Skeletal muscle tissue (tissue), 5 donors: ENCODE measurements around the gene MAK. TPM values are rescaled to one million over a fixed set of nuclear protein-coding genes. Genes with fewer than 3 reads are reported as not detected.
A peak's percentile ranks its signal among the peaks of the same experiment; 100 is the strongest.
"Not testable (repeated sequence)": the region's sequence is repeated elsewhere in the genome, so short reads cannot be mapped to it uniquely, and the experiment has no call there.

Experiments
- H3K27ac ChIP-seq: one replicate; pipeline ENCODE4 v1.7.0; 2013; ENCODE audit warnings: mild to moderate bottlenecking, low read depth, low read length, inconsistent platforms
- H3K27me3 ChIP-seq, 3 donors: one replicate each; pipeline ENCODE4 v1.7.0; 2013; ENCODE audit warnings: low read length in 3 of 3; ENCODE audit not compliant: control insufficient read depth in 3 of 3, insufficient read depth in 3 of 3
- H3K36me3 ChIP-seq, 3 donors: one replicate each; pipeline ENCODE4 v1.7.0; 2013; ENCODE audit warnings: low read length in 3 of 3; ENCODE audit not compliant: control insufficient read depth in 3 of 3, insufficient read depth in 3 of 3
- H3K4me1 ChIP-seq, 3 donors: one replicate each; pipeline ENCODE4 v1.7.0; 2013; ENCODE audit warnings: low read length in 3 of 3, mild to moderate bottlenecking in 3 of 3; ENCODE audit not compliant: control insufficient read depth in 3 of 3, insufficient read depth in 3 of 3
- H3K4me3 ChIP-seq, 3 donors: one replicate each; pipeline ENCODE4 v1.7.0; 2013; ENCODE audit warnings: low read length in 3 of 3
- H3K9ac ChIP-seq, 3 donors: one replicate each; pipeline ENCODE4 v1.7.0; 2013; ENCODE audit warnings: low read length in 3 of 3, mild to moderate bottlenecking in 3 of 3, moderate library complexity in 2 of 3, low read depth in 1 of 3
- H3K9me3 ChIP-seq, 3 donors: one replicate each; pipeline ENCODE4 v1.7.0; 2013; ENCODE audit warnings: low read length in 3 of 3; ENCODE audit not compliant: control insufficient read depth in 3 of 3
- small RNA-seq: library from RNA; depleted of rRNA; stranded (forward); fragments of <200 nt; gene quantifications from one replicate; pipeline ENCODE3, GENCODE V24; 2014
- total RNA-seq: library from RNA; depleted of rRNA; stranded (reverse); fragments of >200 nt; gene quantifications from one replicate; pipeline ENCODE4 v1.2.3, GENCODE V29; 2014
- donor health status: Osteomylitis.

The MAK gene
- total RNA-seq, 1 donor from 2014 or later: not detected

- peaks cover 17 to 34% (median 26%) of the 10 kb centered on the region in 3 donors for H3K4me1 ChIP-seq
- H3K4me3 ChIP-seq: peak overlapping the region; percentile 82 to 93 (median 91)
- no peaks in the 10 kb centered on the region for H3K27me3 ChIP-seq
- H3K9ac ChIP-seq: peak overlapping the region; percentile 90 to 93 (median 90)
- peaks cover 8 to 18% (median 13%) of the 10 kb centered on the region in 3 donors for H3K36me3 ChIP-seq
- H3K9me3 ChIP-seq: no peaks in the 10 kb centered on the region
- peak overlapping the region; percentile 81 for H3K27ac ChIP-seq
These were observed 115.8 kb downstream of the MAK start for GRCh38 chr6:10722570-10722819.

DNA sequence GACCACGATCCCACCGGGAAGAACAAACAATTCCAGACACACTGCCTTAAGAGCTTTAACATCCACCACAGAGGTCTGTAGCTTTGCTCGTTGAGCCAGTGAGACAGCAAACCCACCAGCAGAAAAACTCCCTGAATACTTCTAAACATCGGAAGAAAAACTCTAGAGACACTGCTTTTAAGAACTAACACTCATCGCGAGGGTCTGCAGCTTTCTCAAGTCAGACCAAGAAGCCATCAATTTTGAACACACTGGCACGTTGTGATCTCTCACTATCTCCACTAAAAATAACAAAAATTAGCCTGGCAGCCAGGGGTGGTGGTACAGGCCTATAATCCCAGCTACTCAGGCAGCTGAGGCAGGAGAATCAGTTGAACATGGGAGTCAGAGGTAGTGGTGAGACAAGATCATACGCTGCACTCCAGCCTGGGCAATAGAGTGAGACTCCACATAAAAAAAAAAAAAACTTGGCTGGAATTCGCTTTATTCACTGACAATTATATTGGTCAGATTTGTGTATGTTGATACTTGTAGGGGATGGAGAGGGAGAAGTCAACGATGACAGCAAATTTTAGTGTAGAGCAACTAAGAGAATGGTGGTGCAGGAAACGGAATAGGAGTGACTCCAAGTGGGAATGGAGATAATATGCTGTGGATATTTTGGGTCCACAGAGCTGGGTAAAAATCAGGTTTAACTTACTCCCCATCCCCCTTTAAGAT lies 116.3 kb downstream of the MAK start:
- Histone ChIP-seq H3K9me3 (no peaks in the 10 kb centered on the region), H3K4me1 (peaks cover 17 to 34% (median 26%) of the 10 kb centered on the region in 3 donors), H3K36me3 (peaks cover 8 to 18% (median 13%) of the 10 kb centered on the region in 3 donors), H3K4me3 (peak overlapping the region; percentile 82 to 93 (median 91)), H3K27ac (peak overlapping the region; percentile 81), H3K27me3 (no peaks in the 10 kb centered on the region), H3K9ac (peak overlapping the region; percentile 90 to 93 (median 90))

DNA sequence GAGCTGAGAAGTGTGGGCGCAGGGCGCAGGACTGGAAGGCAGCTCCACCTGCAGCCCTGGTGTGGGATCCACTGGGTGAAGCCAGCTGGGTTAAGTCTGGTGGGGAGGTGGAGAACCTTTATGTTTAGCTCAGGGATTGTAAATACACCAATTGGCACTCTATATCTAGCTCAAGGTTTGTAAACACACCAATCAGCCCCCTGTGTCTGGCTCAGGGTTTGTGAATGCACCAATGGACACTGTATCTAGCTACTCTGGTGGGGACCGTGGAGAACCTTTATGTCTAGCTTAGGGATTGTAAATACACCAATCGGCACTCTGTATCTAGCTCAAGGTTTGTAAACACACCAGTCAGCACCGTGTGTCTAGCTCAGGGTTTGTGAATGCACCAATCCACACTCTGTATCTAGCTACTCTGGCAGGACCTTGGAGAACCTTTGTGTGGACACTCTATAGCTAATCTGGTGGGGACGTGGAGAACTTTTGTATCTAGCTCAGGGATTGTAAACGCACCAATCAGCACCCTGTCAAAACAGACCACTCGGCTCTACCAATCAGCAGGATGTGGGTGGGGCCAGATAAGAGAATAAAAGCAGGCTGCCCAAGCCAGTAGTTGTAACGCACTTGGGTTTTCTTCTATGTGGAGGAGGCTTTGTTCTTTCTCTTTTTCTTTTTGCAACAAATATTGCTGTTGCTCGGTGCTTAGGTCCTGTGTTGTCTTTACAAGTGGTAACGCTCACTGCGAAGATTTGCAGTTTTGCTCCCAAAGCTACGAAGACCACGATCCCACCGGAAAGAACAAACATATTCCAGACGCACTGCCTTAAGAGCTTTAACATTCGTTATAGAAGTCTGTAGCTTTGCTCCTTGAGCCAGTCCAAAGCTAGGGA lies 117.1 kb downstream of the MAK start:
- H3K27ac ChIP-seq: peak overlapping the region; percentile 65
- not testable (repeated sequence) for H3K9me3 ChIP-seq, H3K27me3 ChIP-seq
- H3K4me1 ChIP-seq: peaks cover 17 to 34% (median 26%) of the 10 kb centered on the region in 3 donors
- peaks cover 7 to 12% (median 9%) of the 10 kb centered on the region in 3 donors for H3K36me3 ChIP-seq
- H3K9ac ChIP-seq: peak overlapping the region; percentile 57 to 82 (median 62)
- H3K4me3 ChIP-seq: peak overlapping the region; percentile 79 to 80 (median 79)

GRCh38 chr6:10720265-10720959 lies 117.9 kb downstream of the MAK start:
- H3K27me3 ChIP-seq: no peaks in the 10 kb centered on the region
- H3K36me3 ChIP-seq: peaks cover 0 to 5% (median 4%) of the 10 kb centered on the region in 3 donors
- H3K9me3 ChIP-seq: no peaks in the 10 kb centered on the region
- H3K27ac ChIP-seq: peak overlapping the region; percentile 65
- H3K9ac ChIP-seq: peak overlapping the region; percentile 62 to 82 (median 76)
- peak overlapping the region; percentile 79 to 80 (median 79) for H3K4me3 ChIP-seq
- peaks cover 17 to 28% (median 23%) of the 10 kb centered on the region in 3 donors for H3K4me1 ChIP-seq

- Histone ChIP-seq H3K27ac (peak overlapping the region; percentile 65), H3K9ac (peak overlapping the region; percentile 62 to 82 (median 76)), H3K9me3 (no peaks in the 10 kb centered on the region), H3K4me3 (peak overlapping the region; percentile 79 to 80 (median 79)), H3K36me3 (peaks cover 0 to 3% (median 2%) of the 10 kb centered on the region in 3 donors), H3K4me1 (peaks cover 17 to 24% (median 21%) of the 10 kb centered on the region in 3 donors), H3K27me3 (no peaks in the 10 kb centered on the region)
These were observed 118.4 kb downstream of the MAK start for GRCh38 chr6:10719964-10720264.

GRCh38 chr6:10719296-10719963 lies 118.9 kb downstream of the MAK start:
- no peak overlapping the region for H3K9ac ChIP-seq
- H3K9me3 ChIP-seq: no peaks in the 10 kb centered on the region
- no peak overlapping the region for H3K27ac ChIP-seq
- peaks cover 15 to 19% (median 16%) of the 10 kb centered on the region in 3 donors for H3K4me1 ChIP-seq
- H3K36me3 ChIP-seq: no peaks in the 10 kb centered on the region
- H3K27me3 ChIP-seq: no peaks in the 10 kb centered on the region
- H3K4me3 ChIP-seq: peak overlapping the region; percentile 79 to 80 (median 79)

DNA sequence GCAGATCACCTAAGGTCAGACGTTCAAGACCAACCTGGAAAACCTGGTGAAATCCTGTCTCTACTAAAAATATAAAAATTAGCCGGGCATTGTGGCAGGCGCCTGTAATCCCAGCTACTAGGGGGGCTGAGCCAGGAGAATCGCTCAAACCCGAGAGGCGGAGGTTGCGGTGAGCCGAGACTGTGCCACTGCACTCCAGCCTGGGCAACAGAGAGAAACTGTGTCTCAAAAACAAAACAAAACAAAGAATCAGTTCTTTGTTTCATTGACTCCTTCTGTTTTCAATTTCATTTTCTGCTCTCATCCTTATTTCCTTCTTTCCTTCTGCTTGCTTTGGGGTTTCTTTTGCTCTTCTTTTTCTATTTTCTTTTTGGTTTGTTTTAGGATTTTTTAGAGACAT lies 124.4 kb downstream of the MAK start:
- Histone ChIP-seq H3K4me1 (no peaks in the 10 kb centered on the region), H3K27me3 (no peaks in the 10 kb centered on the region), H3K9me3 (no peaks in the 10 kb centered on the region), H3K36me3 (peaks cover 3 to 9% (median 5%) of the 10 kb centered on the region in 3 donors), H3K27ac (no peak overlapping the region), H3K4me3 (no peak overlapping the region), H3K9ac (no peak overlapping the region)

Small RNAs within 50 kb of the gene (small RNA-seq; reads per million reads assigned to genes)
- gene RNA5SP203: not detected

Other genes with a start within 250 kb of the MAK start
- not detected for gene C6orf52, start 143.9 kb downstream of the MAK start, total RNA-seq
- 7.3 TPM for gene PAK1IP1, start 143.6 kb downstream of the MAK start, total RNA-seq
- gene TMEM14C, start 115.5 kb downstream of the MAK start, total RNA-seq: 93.4 TPM
- gene TMEM14B, start 90.7 kb downstream of the MAK start, total RNA-seq: 65.2 TPM
- not detected for gene GCM2, start 43.5 kb upstream of the MAK start, total RNA-seq
- gene SYCP2L, start 48.5 kb upstream of the MAK start, total RNA-seq: 1.6 TPM
- 0.52 TPM for gene ELOVL2, start 205.8 kb upstream of the MAK start, total RNA-seq